NCI-H460 (cell line): ENCODE data around the gene STX11. TPM values are rescaled to one million over a fixed set of nuclear protein-coding genes. Genes with fewer than 3 reads are reported as not detected.
"Not testable (repeated sequence)": the region's sequence is repeated elsewhere in the genome, so short reads cannot be mapped to it uniquely, and the experiment has no call there.

Experiments
- DNase-seq: peaks from one replicate; pipeline ENCODE4 v3.0.0-alpha.2; 2016; ENCODE audit warnings: low read depth; ENCODE audit errors: extremely low read depth
- polyA plus RNA-seq: library from polyadenylated mRNA; depleted of rRNA; stranded (reverse); fragments of >200 nt; gene quantifications from 2 replicates; pipeline ENCODE4 v1.2.3, GENCODE V29; 2014; cell fraction: nucleus; rRNA removed
- total RNA-seq: library from RNA; depleted of rRNA; stranded (reverse); fragments of >200 nt; shearing (Covaris generic); gene quantifications from 2 replicates; pipeline ENCODE4 v1.2.3, GENCODE V29; 2014; rRNA removed

STX11 gene
- 8.1 and 9.0 TPM in 2 replicates for total RNA-seq
- 7.7 and 13.4 TPM in 2 replicates for polyA plus RNA-seq

GRCh38 chr6:144149894-144150709 is at the start of gene STX11:
TSS of gene STX11 (plus strand) at chr6:144150517. CDS start at chr6:144186628, 36,111 bp downstream.
- peak; percentile 35 for DNase-seq

GRCh38 chr6:144103026-144103563 is 47.2 kb upstream of the STX11 start:
- no peak for DNase-seq

GRCh38 chr6:144104488-144104887 is 45.8 kb upstream of the STX11 start:
- DNase-seq = no peak

- peak; percentile 66 for DNase-seq
Observed at GRCh38 chr6:144104898-144105487, 45.3 kb upstream of the STX11 start.

GRCh38 chr6:144106206-144106605 is 44.1 kb upstream of the STX11 start:
- DNase-seq = no peak

GRCh38 chr6:144110210-144110609 is 40.1 kb upstream of the STX11 start:
- DNase-seq = no peak

- no peak for DNase-seq
Observed at GRCh38 chr6:144113366-144113765, 37.0 kb upstream of the STX11 start.

GRCh38 chr6:144115219-144115618 is 35.1 kb upstream of the STX11 start:
- DNase-seq = no peak

GRCh38 chr6:144119376-144119775 is 30.9 kb upstream of the STX11 start:
- DNase-seq = no peak

GRCh38 chr6:144122861-144123260 is 27.5 kb upstream of the STX11 start:
- no peak for DNase-seq

GRCh38 chr6:144123421-144123820 is 26.9 kb upstream of the STX11 start:
- no peak for DNase-seq

GRCh38 chr6:144123836-144124235 is 26.5 kb upstream of the STX11 start:
- DNase-seq = no peak

GRCh38 chr6:144127097-144127496 is 23.2 kb upstream of the STX11 start:
- DNase-seq = no peak

GRCh38 chr6:144129469-144129868 is 20.8 kb upstream of the STX11 start:
- DNase-seq = no peak

GRCh38 chr6:144131248-144131709 is 19.0 kb upstream of the STX11 start:
- no peak for DNase-seq

- DNase-seq = not testable (repeated sequence)
Observed at GRCh38 chr6:144132167-144132690, 18.1 kb upstream of the STX11 start.

- DNase-seq = no peak
Observed at GRCh38 chr6:144133225-144133821, 17.0 kb upstream of the STX11 start.

GRCh38 chr6:144134176-144134575 is 16.1 kb upstream of the STX11 start:
- no peak for DNase-seq

- no peak for DNase-seq
Observed at GRCh38 chr6:144134737-144135136, 15.6 kb upstream of the STX11 start.

GRCh38 chr6:144138542-144138941 is 11.8 kb upstream of the STX11 start:
- DNase-seq = no peak

GRCh38 chr6:144139817-144140216 is 10.5 kb upstream of the STX11 start:
- no peak for DNase-seq
